Lower leg skin (tissue), 4 donors: ENCODE data around the gene CLDN6. TPM values are rescaled to one million over a fixed set of nuclear protein-coding genes. Genes with fewer than 3 reads are reported as not detected.

Source experiments
- DNase-seq, 2 donors: peaks; one replicate each; pipeline ENCODE4 v3.0.0-alpha.2; 2019; ENCODE audit warnings: low spot score in 2 of 2
- H3K4me3 ChIP-seq: fragments of 200-600 bp; sonication (generic); 2 replicates; pipeline ENCODE4 v1.5.1; 2017; ENCODE audit warnings: mild to moderate bottlenecking, low read depth; ENCODE audit not compliant: poor library complexity, severe bottlenecking
- CTCF ChIP-seq, 3 donors: fragments of 450-650 bp; IDR thresholded peaks; one replicate each; pipeline ENCODE4 v1.5.1; 2016; ENCODE audit warnings: antibody characterized with exemption in 3 of 3, mild to moderate bottlenecking in 3 of 3, moderate library complexity in 2 of 3
- POLR2A ChIP-seq, 2 donors: fragments of 450-650 bp; IDR thresholded peaks; one replicate each; pipeline ENCODE4 v1.6.1; 2016 to 2017; ENCODE audit warnings: antibody characterized with exemption in 2 of 2, mild to moderate bottlenecking in 1 of 2, moderate library complexity in 1 of 2
- WGBS, 2 donors: methylation state at CpG; one replicate each; pipeline ENCODE4 v1.1.5; 2018; 5-methylcytosine and 5-hydroxymethylcytosine counted together
- intact Hi-C: fragments of 100-400 bp; cut with DNase I; formaldehyde crosslinking; loops from one replicate; pipeline ENCODE4 v1.15.0; 2023; ENCODE audit warnings: low total_unique reads
- total RNA-seq, 4 donors: library from RNA; depleted of rRNA; stranded (reverse); fragments of >200 nt; gene quantifications; one replicate each; pipeline ENCODE4 v1.1.0, GENCODE V29; 2016

The CLDN6 gene
- total RNA-seq, 4 donors from 2014 or later: not detected

GRCh38 chr16:3051494-3051893 lies 33.5 kb upstream of the CLDN6 start:
- WGBS, 2 donors: 65 to 86% methylated on average over 9 of the region's 9 CpGs
- H3K4me3 ChIP-seq: no peak overlapping the region
- TF ChIP-seq CTCF (IDR thresholded peaks at IDR 0.05) (no peak), POLR2A (IDR thresholded peaks at IDR 0.05) (no peak)
- no peak for DNase-seq
- intact Hi-C loops: no loop called here

- intact Hi-C loops: no loop called here
- no peak for DNase-seq
- WGBS, 2 donors: 53 to 62% methylated on average over 4 of the region's 4 CpGs
- TF ChIP-seq CTCF (IDR thresholded peaks at IDR 0.05) (no peak), POLR2A (IDR thresholded peaks at IDR 0.05) (no peak)
- no peak overlapping the region for H3K4me3 ChIP-seq
Measured at GRCh38 chr16:3051009-3051408, 33.0 kb upstream of the CLDN6 start.

- TF ChIP-seq CTCF (IDR thresholded peaks at IDR 0.05) (no peak), POLR2A (IDR thresholded peaks at IDR 0.05) (no peak)
- intact Hi-C loops: no loop called here
- 84 to 86% methylated on average over 5 of the region's 5 CpGs for WGBS, 2 donors
- DNase-seq: no peak
- no peak overlapping the region for H3K4me3 ChIP-seq
Measured at GRCh38 chr16:3050487-3050886, 32.5 kb upstream of the CLDN6 start.

DNA sequence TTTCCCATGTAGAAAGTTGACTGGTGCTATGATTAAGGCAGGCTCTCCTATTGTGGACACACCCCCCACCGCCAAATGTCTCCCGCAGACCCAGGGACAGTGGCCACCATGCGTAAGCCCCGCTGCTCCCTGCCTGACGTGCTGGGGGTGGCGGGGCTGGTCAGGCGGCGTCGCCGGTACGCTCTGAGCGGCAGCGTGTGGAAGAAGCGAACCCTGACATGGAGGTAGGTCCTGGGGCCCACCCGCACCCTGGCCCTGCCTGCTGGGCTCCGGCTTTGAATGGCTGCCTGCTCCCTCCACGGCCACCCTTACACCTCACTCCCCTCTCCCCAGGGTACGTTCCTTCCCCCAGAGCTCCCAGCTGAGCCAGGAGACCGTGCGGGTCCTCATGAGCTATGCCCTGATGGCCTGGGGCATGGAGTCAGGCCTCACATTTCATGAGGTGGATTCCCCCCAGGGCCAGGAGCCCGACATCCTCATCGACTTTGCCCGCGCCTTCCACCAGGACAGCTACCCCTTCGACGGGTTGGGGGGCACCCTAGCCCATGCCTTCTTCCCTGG lies 32.0 kb upstream of the CLDN6 start:
- no peak overlapping the region for H3K4me3 ChIP-seq
- DNase-seq: no peak
- TF ChIP-seq POLR2A (IDR thresholded peaks at IDR 0.05): no peak
- no peak for TF ChIP-seq CTCF (IDR thresholded peaks at IDR 0.05)
- intact Hi-C loops: no loop called here
- 74 to 79% methylated on average over 18 to 26 of the region's 26 CpGs for WGBS, 2 donors

- intact Hi-C loops: no loop called here
- DNase-seq: no peak
- no peak overlapping the region for H3K4me3 ChIP-seq
- TF ChIP-seq POLR2A (IDR thresholded peaks at IDR 0.05) (no peak), CTCF (IDR thresholded peaks at IDR 0.05) (no peak)
- WGBS, 2 donors: 18 to 21% methylated on average over 12 to 13 of the region's 13 CpGs
Measured at GRCh38 chr16:3047387-3047720, 29.4 kb upstream of the CLDN6 start.
